Osteoblast (primary cell): ENCODE measurements around the gene C11orf21. TPM values are rescaled to one million over a fixed set of nuclear protein-coding genes. Genes with fewer than 3 reads are reported as not detected.

ENCODE experiments used
- DNase-seq: peaks from one replicate; pipeline ENCODE4 v3.0.0; 2011; ENCODE audit warnings: low spot score, mixed read lengths; ENCODE audit not compliant: insufficient read length; ENCODE audit errors: missing footprints
- H2AFZ ChIP-seq: 2 replicates; pipeline ENCODE4 v1.6.0; 2011; ENCODE audit warnings: mild to moderate bottlenecking, low read length
- H3K27ac ChIP-seq: 2 replicates; pipeline ENCODE4 v1.5.1; 2011; ENCODE audit warnings: mild to moderate bottlenecking, low read depth, low read length, moderate library complexity
- H3K27me3 ChIP-seq: 2 replicates; pipeline ENCODE4 v1.6.0; 2012; ENCODE audit warnings: mild to moderate bottlenecking, control low read depth, inconsistent platforms, low read length, moderate library complexity; ENCODE audit not compliant: insufficient read depth
- H3K36me3 ChIP-seq: 2 replicates; pipeline ENCODE4 v1.5.1; 2011; ENCODE audit warnings: mild to moderate bottlenecking, low read length, control low read depth, moderate library complexity; ENCODE audit not compliant: insufficient read depth
- H3K4me1 ChIP-seq: 2 replicates; pipeline ENCODE4 v1.5.1; 2011; ENCODE audit warnings: mild to moderate bottlenecking, low read length, control low read depth, moderate library complexity; ENCODE audit not compliant: insufficient read depth
- H3K4me2 ChIP-seq: 2 replicates; pipeline ENCODE4 v1.6.0; 2011; ENCODE audit warnings: mild to moderate bottlenecking, low read length; ENCODE audit not compliant: insufficient read depth
- H3K4me3 ChIP-seq: fragments of 200-600 bp; sonication (generic); 3 replicates; pipeline ENCODE4 v1.5.1; 2012; ENCODE audit warnings: mild to moderate bottlenecking, low read length, inconsistent platforms; ENCODE audit not compliant: insufficient read depth
- H3K79me2 ChIP-seq: 2 replicates; pipeline ENCODE4 v1.6.0; 2012; ENCODE audit warnings: mild to moderate bottlenecking, low read length, control low read depth, inconsistent platforms; ENCODE audit not compliant: insufficient read depth
- H3K9me3 ChIP-seq: 2 replicates; pipeline ENCODE4 v1.5.1; 2011; ENCODE audit warnings: low read depth, low read length, control low read depth
- H4K20me1 ChIP-seq: 2 replicates; pipeline ENCODE4 v1.6.0; 2012; ENCODE audit warnings: mild to moderate bottlenecking, low read length, control low read depth; ENCODE audit not compliant: insufficient read depth
- total RNA-seq: library from RNA; depleted of rRNA; stranded (reverse); fragments of >200 nt; gene quantifications from 2 replicates; pipeline ENCODE4 v1.2.3, GENCODE V29; 2012
- TF ChIP-seq, protein P1 (sequence below): IDR thresholded peaks from 2 replicates; pipeline ENCODE4 v1.5.1; 2011; ENCODE audit warnings: mild to moderate bottlenecking, low read depth, low read length, moderate library complexity; ENCODE audit errors: extremely low read depth

Gene C11orf21
- total RNA-seq, 1 donor = 0.36 TPM

DNA sequence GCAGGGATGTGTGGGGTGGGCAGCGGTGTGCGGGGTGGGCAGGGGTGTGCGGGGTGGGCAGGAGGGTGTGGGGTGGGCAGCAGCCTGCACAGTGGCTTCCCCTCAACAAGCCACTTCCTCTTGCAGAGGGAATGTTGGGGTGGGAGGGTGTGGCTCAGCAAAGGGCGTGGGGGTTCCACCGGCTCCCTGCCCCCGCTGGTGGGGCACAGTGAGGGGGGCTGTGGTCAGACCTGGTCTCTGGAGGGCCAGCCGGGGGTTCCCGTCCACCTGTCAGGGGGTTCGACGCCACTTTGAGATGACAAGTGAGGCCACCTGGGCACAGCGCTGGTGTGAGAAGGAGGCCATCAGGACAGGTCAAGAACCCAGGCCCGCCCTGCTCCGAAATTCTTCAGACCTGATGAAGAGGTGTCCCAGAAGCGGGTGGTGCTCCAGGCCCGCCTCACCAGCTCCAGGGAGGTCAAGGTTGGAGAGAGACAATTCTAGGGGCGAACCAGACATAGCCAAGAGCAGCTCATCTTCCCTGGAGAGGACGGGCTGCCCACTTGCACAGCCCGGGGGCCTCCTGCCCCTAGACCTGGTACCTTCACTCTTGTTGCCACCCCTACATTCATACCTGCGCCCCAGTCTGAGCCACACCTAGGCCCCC lies 1.3 kb downstream of the C11orf21 start:
- no peak overlapping the region for H3K4me2 ChIP-seq
- DNase-seq = peak; percentile 65
- no peaks in the 10 kb centered on the region for H3K79me2 ChIP-seq
- H3K27ac ChIP-seq = no peak overlapping the region
- no peaks in the 10 kb centered on the region for H4K20me1 ChIP-seq
- H3K4me3 ChIP-seq = no peak overlapping the region
- no peak overlapping the region for H2AFZ ChIP-seq
- peaks cover 1% of the 10 kb centered on the region for H3K4me1 ChIP-seq
- no peaks in the 10 kb centered on the region for H3K36me3 ChIP-seq
- TF ChIP-seq, protein P1, sequence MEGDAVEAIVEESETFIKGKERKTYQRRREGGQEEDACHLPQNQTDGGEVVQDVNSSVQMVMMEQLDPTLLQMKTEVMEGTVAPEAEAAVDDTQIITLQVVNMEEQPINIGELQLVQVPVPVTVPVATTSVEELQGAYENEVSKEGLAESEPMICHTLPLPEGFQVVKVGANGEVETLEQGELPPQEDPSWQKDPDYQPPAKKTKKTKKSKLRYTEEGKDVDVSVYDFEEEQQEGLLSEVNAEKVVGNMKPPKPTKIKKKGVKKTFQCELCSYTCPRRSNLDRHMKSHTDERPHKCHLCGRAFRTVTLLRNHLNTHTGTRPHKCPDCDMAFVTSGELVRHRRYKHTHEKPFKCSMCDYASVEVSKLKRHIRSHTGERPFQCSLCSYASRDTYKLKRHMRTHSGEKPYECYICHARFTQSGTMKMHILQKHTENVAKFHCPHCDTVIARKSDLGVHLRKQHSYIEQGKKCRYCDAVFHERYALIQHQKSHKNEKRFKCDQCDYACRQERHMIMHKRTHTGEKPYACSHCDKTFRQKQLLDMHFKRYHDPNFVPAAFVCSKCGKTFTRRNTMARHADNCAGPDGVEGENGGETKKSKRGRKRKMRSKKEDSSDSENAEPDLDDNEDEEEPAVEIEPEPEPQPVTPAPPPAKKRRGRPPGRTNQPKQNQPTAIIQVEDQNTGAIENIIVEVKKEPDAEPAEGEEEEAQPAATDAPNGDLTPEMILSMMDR = no peak
- H3K27me3 ChIP-seq = no peaks in the 10 kb centered on the region
- H3K9me3 ChIP-seq = no peaks in the 10 kb centered on the region

DNA sequence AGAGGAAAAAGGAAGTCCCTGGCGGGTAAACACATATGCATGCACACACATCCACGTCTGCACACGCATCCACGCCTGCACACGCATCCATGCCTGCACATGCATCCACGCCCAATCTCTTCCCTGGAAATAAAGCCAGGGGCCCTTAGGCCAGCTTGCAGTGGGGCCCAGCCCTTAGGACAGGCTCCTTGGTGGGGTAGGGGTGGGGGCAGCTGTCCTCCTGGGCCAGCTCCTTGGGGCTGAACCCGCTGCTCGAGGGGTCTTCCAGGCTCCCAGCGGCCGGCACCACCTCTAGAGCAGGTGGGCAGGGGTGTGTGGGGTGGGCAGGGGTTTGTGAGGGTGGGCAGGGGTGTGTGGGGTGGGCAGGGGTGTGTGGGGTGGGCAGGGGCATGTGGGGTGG lies 1.9 kb downstream of the C11orf21 start:
- no peaks in the 10 kb centered on the region for H3K4me1 ChIP-seq
- TF ChIP-seq, protein P1 = no peak
- no peak overlapping the region for H3K4me2 ChIP-seq
- H3K36me3 ChIP-seq = no peaks in the 10 kb centered on the region
- no peak overlapping the region for H3K4me3 ChIP-seq
- H3K27me3 ChIP-seq = no peaks in the 10 kb centered on the region
- no peak overlapping the region for H3K27ac ChIP-seq
- peak; percentile 37 for DNase-seq
- H3K9me3 ChIP-seq = no peaks in the 10 kb centered on the region
- no peaks in the 10 kb centered on the region for H3K79me2 ChIP-seq
- no peaks in the 10 kb centered on the region for H4K20me1 ChIP-seq
- H2AFZ ChIP-seq = no peak overlapping the region

DNA sequence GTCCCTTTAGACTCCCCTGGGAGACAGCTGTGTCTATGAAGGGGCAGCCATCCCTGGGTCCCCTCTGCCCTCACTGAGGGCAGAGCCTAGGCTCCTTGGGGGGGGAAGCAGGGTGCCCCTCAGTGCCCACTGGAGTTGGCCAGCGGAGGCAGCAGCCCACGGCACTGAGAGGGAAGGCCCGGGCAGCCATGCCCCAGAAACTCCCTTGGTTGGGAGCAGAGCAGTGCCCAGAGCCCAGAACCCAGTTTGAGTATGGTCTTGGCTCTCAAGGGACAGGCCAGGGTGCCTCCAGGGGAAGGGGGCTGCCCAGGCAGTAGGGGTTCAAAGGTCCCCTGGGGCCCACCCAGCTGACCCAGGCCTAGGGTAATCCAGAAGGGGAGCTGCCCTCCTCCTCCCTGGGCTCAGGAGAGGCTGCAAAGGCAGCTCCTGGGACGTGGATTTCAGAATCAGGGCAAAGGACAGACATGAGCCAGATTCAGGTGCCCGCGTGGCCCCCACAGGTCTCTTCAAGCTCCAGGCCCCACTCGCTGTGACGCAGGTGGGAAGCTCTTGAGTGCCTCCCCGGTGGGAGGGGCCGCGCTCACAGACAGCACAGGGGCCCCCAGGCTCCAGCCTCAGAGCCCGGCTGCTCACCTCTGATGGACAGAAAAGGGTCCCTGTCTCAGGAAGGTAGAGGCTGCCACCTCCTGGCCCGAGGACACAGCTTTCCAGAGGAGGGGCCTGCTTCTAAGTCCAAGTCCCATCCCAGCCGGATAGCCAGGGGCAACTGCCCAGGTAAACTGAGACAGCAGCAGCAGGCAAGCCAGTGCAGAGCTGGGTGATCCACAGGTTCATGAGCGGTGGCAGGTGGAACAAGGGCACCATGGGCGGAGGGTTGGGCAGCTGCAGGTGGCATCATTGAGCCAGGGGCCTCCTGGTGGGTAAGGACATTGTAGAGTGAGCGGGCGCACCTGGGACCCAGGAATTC lies 2.6 kb downstream of the C11orf21 start:
- Histone ChIP-seq H3K9me3 (no peaks in the 10 kb centered on the region), H3K79me2 (no peaks in the 10 kb centered on the region), H3K4me1 (no peaks in the 10 kb centered on the region), H4K20me1 (no peaks in the 10 kb centered on the region), H2AFZ (no peak overlapping the region), H3K27ac (no peak overlapping the region), H3K4me3 (no peak overlapping the region), H3K4me2 (no peak overlapping the region), H3K27me3 (no peaks in the 10 kb centered on the region), H3K36me3 (no peaks in the 10 kb centered on the region)
- DNase-seq = peak; percentile 85
- TF ChIP-seq, protein P1 = peak; percentile 13
